ENCODE data around the gene KLRF2. TPM values are rescaled to one million over a fixed set of nuclear protein-coding genes. Genes with fewer than 3 reads are reported as not detected.
A peak's percentile ranks its signal among the peaks of the same experiment; 100 is the strongest.

The KLRF2 gene
- total RNA-seq, result not detected

GRCh38 chr12:9881246-9881645 is at the start of gene KLRF2:
Gene KLRF2, plus strand, starts transcription at chr12:9881489. Its CDS starts 107 bp downstream, at chr12:9881596.
- intact Hi-C loops (cut with micrococcal nuclease), result no loop called here
- H3K9me3 Mint-ChIP-seq, result no peaks in the 10 kb centered on the region
- no peak within 1 kb of the TSS for H3K4me3 Mint-ChIP-seq
- no peak within 1 kb of the TSS for H3K27ac Mint-ChIP-seq
- no peaks in the 10 kb centered on the region for H3K36me3 Mint-ChIP-seq
- peaks cover 2% of the 10 kb centered on the region for H3K4me1 Mint-ChIP-seq (ENCODE audit: low read depth)
- ChIA-PET CTCF (no interaction called here), POLR2A (no interaction called here)
- no peak for DNase-seq
- H3K27me3 Mint-ChIP-seq, result no peaks in the 10 kb centered on the region

GRCh38 chr12:9831720-9832119 is 49.6 kb upstream of the KLRF2 start:
- Mint-ChIP-seq H3K27ac (no peak overlapping the region), H3K36me3 (no peaks in the 10 kb centered on the region), H3K4me1 (ENCODE audit: low read depth) (no peaks in the 10 kb centered on the region), H3K4me3 (no peak overlapping the region), H3K27me3 (no peaks in the 10 kb centered on the region), H3K9me3 (no peaks in the 10 kb centered on the region)
- ChIA-PET POLR2A (no interaction called here), CTCF (no interaction called here)
- intact Hi-C loops (cut with micrococcal nuclease), result no loop called here
- no peak for DNase-seq

- Mint-ChIP-seq H3K4me3 (no peak overlapping the region), H3K36me3 (peaks cover 6% of the 10 kb centered on the region), H3K4me1 (ENCODE audit: low read depth) (no peaks in the 10 kb centered on the region), H3K27ac (no peak overlapping the region), H3K27me3 (no peaks in the 10 kb centered on the region), H3K9me3 (peaks cover 32% of the 10 kb centered on the region)
- ChIA-PET CTCF (no interaction called here), POLR2A (no interaction called here)
- no peak for DNase-seq
- intact Hi-C loops (cut with micrococcal nuclease), result no loop called here
These were observed 37.9 kb upstream of the KLRF2 start for GRCh38 chr12:9843407-9843806.

- POLR2A ChIA-PET, result no interaction called here
- no peaks in the 10 kb centered on the region for H3K27me3 Mint-ChIP-seq
- peaks cover 40% of the 10 kb centered on the region for H3K9me3 Mint-ChIP-seq
- peaks cover 32% of the 10 kb centered on the region for H3K36me3 Mint-ChIP-seq
- H3K4me3 Mint-ChIP-seq, result no peak overlapping the region
- H3K27ac Mint-ChIP-seq, result no peak overlapping the region
- peaks cover 2% of the 10 kb centered on the region for H3K4me1 Mint-ChIP-seq (ENCODE audit: low read depth)
- CTCF ChIA-PET, result no interaction called here
- no peak for DNase-seq
- intact Hi-C loops (cut with micrococcal nuclease), result no loop called here
These were observed 32.4 kb upstream of the KLRF2 start for GRCh38 chr12:9848899-9849298.

GRCh38 chr12:9851050-9851449 is 30.2 kb upstream of the KLRF2 start:
- H3K27me3 Mint-ChIP-seq, result no peaks in the 10 kb centered on the region
- no peak overlapping the region for H3K27ac Mint-ChIP-seq
- ChIA-PET POLR2A (no interaction called here), CTCF (interaction anchor here (0.8 kb wide), 1 partner anchor 29 kb away, joined by 3 read pairs; no protein-coding TSS in a partner anchor)
- H3K9me3 Mint-ChIP-seq, result peaks cover 30% of the 10 kb centered on the region
- H3K4me3 Mint-ChIP-seq, result no peak overlapping the region
- DNase-seq, result no peak
- intact Hi-C loops (cut with micrococcal nuclease), result no loop called here
- H3K36me3 Mint-ChIP-seq, result peaks cover 40% of the 10 kb centered on the region
- peaks cover 2% of the 10 kb centered on the region for H3K4me1 Mint-ChIP-seq (ENCODE audit: low read depth)

GRCh38 chr12:9851927-9852326 is 29.4 kb upstream of the KLRF2 start:
- ChIA-PET CTCF (interaction anchor here (0.6 to 0.8 kb wide), 2 partner anchors 28 to 250 kb away, joined by 3 read pairs; no protein-coding TSS in a partner anchor), POLR2A (interaction anchor here (0.7 kb wide), 1 partner anchor 939 kb away, joined by 4 read pairs; no protein-coding TSS in a partner anchor)
- H3K27ac Mint-ChIP-seq, result no peak overlapping the region

GRCh38 chr12:9856151-9856550 is 25.1 kb upstream of the KLRF2 start:
- intact Hi-C loops (cut with micrococcal nuclease), result no loop called here
- Mint-ChIP-seq H3K4me1 (ENCODE audit: low read depth) (peaks cover 27% of the 10 kb centered on the region), H3K27me3 (no peaks in the 10 kb centered on the region), H3K27ac (no peak overlapping the region), H3K9me3 (no peaks in the 10 kb centered on the region), H3K36me3 (peaks cover 29% of the 10 kb centered on the region), H3K4me3 (no peak overlapping the region)
- ChIA-PET CTCF (interaction anchor here (0.6 to 1.5 kb wide), 2 partner anchors 42 to 401 kb away, joined by 4 to 5 read pairs; no protein-coding TSS in a partner anchor), POLR2A (no interaction called here)
- DNase-seq, result no peak

More at GRCh38 chr12:9851927-9852326, 29.4 kb upstream of the KLRF2 start:
- peaks cover 21% of the 10 kb centered on the region for H3K9me3 Mint-ChIP-seq
- H3K4me3 Mint-ChIP-seq, result no peak overlapping the region
- peaks cover 41% of the 10 kb centered on the region for H3K36me3 Mint-ChIP-seq
- H3K27me3 Mint-ChIP-seq, result no peaks in the 10 kb centered on the region
- H3K4me1 Mint-ChIP-seq (ENCODE audit: low read depth), result peaks cover 5% of the 10 kb centered on the region
- intact Hi-C loops (cut with micrococcal nuclease), result no loop called here
- DNase-seq, result no peak

GRCh38 chr12:9856894-9857293 is 24.4 kb upstream of the KLRF2 start:
- Mint-ChIP-seq H3K36me3 (peaks cover 25% of the 10 kb centered on the region), H3K4me1 (ENCODE audit: low read depth) (peaks cover 30% of the 10 kb centered on the region)

GRCh38 chr12:9858135-9858534 is 23.2 kb upstream of the KLRF2 start:
- H3K36me3 Mint-ChIP-seq, result peaks cover 18% of the 10 kb centered on the region
- H3K9me3 Mint-ChIP-seq, result peaks cover 2% of the 10 kb centered on the region
- intact Hi-C loops (cut with micrococcal nuclease), result no loop called here
- H3K27me3 Mint-ChIP-seq, result no peaks in the 10 kb centered on the region
- ChIA-PET POLR2A (interaction anchor here (1.8 kb wide), 1 partner anchor 11 kb away, joined by 4 read pairs; the partner anchor contains the start of gene CLEC2B), CTCF (no interaction called here)
- H3K4me1 Mint-ChIP-seq (ENCODE audit: low read depth), result peaks cover 36% of the 10 kb centered on the region
- no peak overlapping the region for H3K4me3 Mint-ChIP-seq
- DNase-seq, result no peak
- no peak overlapping the region for H3K27ac Mint-ChIP-seq

More at GRCh38 chr12:9856894-9857293, 24.4 kb upstream of the KLRF2 start:
- ChIA-PET CTCF (interaction anchor here (1.5 kb wide), 1 partner anchor 43 kb away, joined by 4 read pairs; no protein-coding TSS in a partner anchor), POLR2A (interaction anchor here (1.8 kb wide), 1 partner anchor 12 kb away, joined by 4 read pairs; the partner anchor contains the start of gene CLEC2B)
- no peak for DNase-seq
- Mint-ChIP-seq H3K27ac (no peak overlapping the region), H3K9me3 (no peaks in the 10 kb centered on the region), H3K4me3 (no peak overlapping the region), H3K27me3 (no peaks in the 10 kb centered on the region)
- intact Hi-C loops (cut with micrococcal nuclease), result no loop called here

GRCh38 chr12:9864913-9865675 is 16.2 kb upstream of the KLRF2 start:
- Mint-ChIP-seq H3K9me3 (peaks cover 10% of the 10 kb centered on the region), H3K4me1 (ENCODE audit: low read depth) (peaks cover 38% of the 10 kb centered on the region), H3K27ac (peak overlapping the region; percentile 95), H3K36me3 (peaks cover 16% of the 10 kb centered on the region), H3K27me3 (no peaks in the 10 kb centered on the region), H3K4me3 (peak overlapping the region; percentile 72)
- POLR2A ChIA-PET, result interaction anchor here (6.3 kb wide), 1 partner anchor 108 kb away, joined by 214 read pairs; the partner anchor contains the start of gene CD69
- DNase-seq, result no peak
- CTCF ChIA-PET, result no interaction called here
- intact Hi-C loops (cut with micrococcal nuclease), result loop anchor here (1.0 to 10.0 kb wide), 8 partner anchors 50 to 750 kb away; partner anchors contain the start of genes GABARAPL1 and MAGOHB

GRCh38 chr12:9866860-9867269 is 14.4 kb upstream of the KLRF2 start:
- Mint-ChIP-seq H3K36me3 (peaks cover 16% of the 10 kb centered on the region), H3K4me1 (ENCODE audit: low read depth) (peaks cover 37% of the 10 kb centered on the region)

GRCh38 chr12:9867531-9867930 is 13.8 kb upstream of the KLRF2 start:
- POLR2A ChIA-PET, result interaction anchor here (1.4 to 6.3 kb wide), 6 partner anchors 73 to 219 kb away, joined by 3 to 214 read pairs (median 6); partner anchors contain the start of genes CD69 and CLEC2D
- H3K27me3 Mint-ChIP-seq, result no peaks in the 10 kb centered on the region
- peaks cover 38% of the 10 kb centered on the region for H3K4me1 Mint-ChIP-seq (ENCODE audit: low read depth)
- peak overlapping the region; percentile 83 for H3K4me3 Mint-ChIP-seq
- peaks cover 10% of the 10 kb centered on the region for H3K9me3 Mint-ChIP-seq
- H3K36me3 Mint-ChIP-seq, result peaks cover 15% of the 10 kb centered on the region
- intact Hi-C loops (cut with micrococcal nuclease), result loop anchor here (2.0 to 10.0 kb wide), 6 partner anchors 199 to 747 kb away; partner anchors contain the start of genes CLEC2D, GABARAPL1 and MAGOHB
- H3K27ac Mint-ChIP-seq, result peak overlapping the region; percentile 81
- no peak for DNase-seq
- CTCF ChIA-PET, result interaction anchor here (0.5 to 3.6 kb wide), 6 partner anchors 29 to 124 kb away, joined by 4 to 21 read pairs (median 7); no protein-coding TSS in a partner anchor

More at GRCh38 chr12:9866860-9867269, 14.4 kb upstream of the KLRF2 start:
- intact Hi-C loops (cut with micrococcal nuclease), result loop anchor here (2.0 to 10.0 kb wide), 6 partner anchors 198 to 748 kb away; partner anchors contain the start of genes CLEC2D, GABARAPL1 and MAGOHB
- CTCF ChIA-PET, result interaction anchor here (0.5 to 3.6 kb wide), 7 partner anchors 30 to 124 kb away, joined by 3 to 21 read pairs (median 7); no protein-coding TSS in a partner anchor
- DNase-seq, result no peak
- peak overlapping the region; percentile 95 for H3K27ac Mint-ChIP-seq
- POLR2A ChIA-PET, result interaction anchor here (0.6 to 6.3 kb wide), 8 partner anchors 72 to 219 kb away, joined by 3 to 214 read pairs (median 6); partner anchors contain the start of genes CD69 and CLEC2D
- H3K27me3 Mint-ChIP-seq, result no peaks in the 10 kb centered on the region
- peak overlapping the region; percentile 83 for H3K4me3 Mint-ChIP-seq
- peaks cover 10% of the 10 kb centered on the region for H3K9me3 Mint-ChIP-seq

Measured in activated CD4-positive, alpha-beta memory T cell treated with anti-CD3 and anti-CD28 coated beads for 36 hours (primary cell).